NCI-H82 (cell line): ENCODE data around the gene RD3L.
"Not testable (repeated sequence)": the region's sequence is repeated elsewhere in the genome, so short reads cannot be mapped to it uniquely, and the experiment has no call there.

ENCODE experiments used
- DNase-seq: peaks from one replicate; lab custom pipeline; 2025; lab: John Stamatoyannopoulos, UW

RD3L gene

DNA sequence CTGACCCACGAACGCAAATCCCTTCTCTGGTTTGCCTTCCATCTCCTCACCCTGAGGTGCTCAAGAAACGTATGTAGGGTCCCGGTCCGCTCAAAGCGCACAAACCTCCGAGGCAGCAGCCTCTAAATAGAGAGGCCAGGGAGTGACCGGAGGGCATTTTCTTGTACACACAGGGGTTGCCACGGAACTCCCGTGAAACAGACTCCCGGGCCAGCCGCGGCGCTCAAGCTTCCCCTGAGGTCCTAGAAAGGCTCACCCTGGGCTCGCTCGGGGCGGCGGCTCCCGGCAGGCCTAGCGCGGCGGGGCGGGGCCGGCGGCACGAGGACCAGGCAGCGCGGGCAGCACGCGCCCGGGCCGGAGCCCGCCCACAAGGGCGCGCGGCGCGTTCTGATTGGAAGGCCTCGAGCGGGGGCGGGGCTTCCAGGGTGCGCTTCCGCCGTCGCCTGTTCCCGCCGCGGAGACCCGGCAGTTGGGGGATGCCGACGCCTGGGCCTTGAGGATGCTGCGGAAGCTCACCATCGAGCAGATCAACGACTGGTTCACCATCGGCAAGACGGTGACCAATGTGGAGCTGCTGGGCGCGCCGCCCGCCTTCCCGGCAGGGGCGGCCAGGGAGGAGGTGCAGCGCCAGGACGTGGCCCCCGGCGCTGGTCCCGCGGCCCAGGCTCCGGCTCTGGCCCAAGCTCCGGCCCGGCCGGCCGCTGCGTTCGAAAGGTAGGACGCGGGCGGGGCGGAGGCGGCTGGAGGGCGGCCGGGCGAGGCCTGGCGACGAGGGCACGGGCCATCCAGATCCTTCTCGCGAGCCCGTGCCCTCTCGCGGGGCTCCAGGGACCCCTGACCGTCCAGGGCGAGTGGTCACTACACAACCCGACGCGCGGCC lies 14.1 kb downstream of the RD3L start, which contains the start of gene TDRD9:
TDRD9 (plus strand) TSS at position 446 of the 880 bp plus-strand sequence; CDS start at position 500, 54 bp downstream.
- DNase-seq: no peak

- no peak for DNase-seq
Measured at GRCh38 chr14:103927566-103927965, 14.8 kb downstream of the RD3L start.

DNA sequence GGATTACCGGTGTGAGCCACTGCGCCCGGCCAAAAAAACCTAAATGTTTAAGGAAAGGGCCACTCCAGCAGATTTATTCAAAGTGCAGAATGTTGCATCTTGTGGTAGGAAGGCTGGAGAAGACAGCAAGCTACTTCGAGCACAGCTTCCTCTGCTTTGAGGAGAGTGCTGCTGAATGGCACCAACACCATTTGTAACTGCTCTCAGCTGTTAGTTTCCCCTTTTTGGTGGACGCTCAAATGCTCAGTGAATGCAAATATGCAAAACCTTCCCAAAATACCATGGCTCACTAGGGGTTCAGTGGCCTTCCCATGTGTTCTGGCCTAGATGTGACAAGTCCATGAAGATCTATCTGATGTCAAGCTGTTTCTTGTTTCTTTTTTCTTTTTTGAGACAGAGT lies 17.0 kb downstream of the RD3L start:
- DNase-seq: no peak

- DNase-seq: peak; percentile 5
Measured at GRCh38 chr14:103923863-103924262, 18.5 kb downstream of the RD3L start.

- not testable (repeated sequence) for DNase-seq
Measured at GRCh38 chr14:103921855-103922200, 20.5 kb downstream of the RD3L start.

GRCh38 chr14:103920981-103921854 lies 21.1 kb downstream of the RD3L start:
- DNase-seq: peak; percentile 91

- no peak for DNase-seq
Measured at GRCh38 chr14:103916636-103917262, 25.6 kb downstream of the RD3L start.

- DNase-seq: no peak
Measured at GRCh38 chr14:103915616-103916015, 26.7 kb downstream of the RD3L start.

- DNase-seq: no peak
Measured at GRCh38 chr14:103910984-103911383, 31.3 kb downstream of the RD3L start.

GRCh38 chr14:103910262-103910935 lies 31.9 kb downstream of the RD3L start:
- peak; percentile 71 for DNase-seq

DNA sequence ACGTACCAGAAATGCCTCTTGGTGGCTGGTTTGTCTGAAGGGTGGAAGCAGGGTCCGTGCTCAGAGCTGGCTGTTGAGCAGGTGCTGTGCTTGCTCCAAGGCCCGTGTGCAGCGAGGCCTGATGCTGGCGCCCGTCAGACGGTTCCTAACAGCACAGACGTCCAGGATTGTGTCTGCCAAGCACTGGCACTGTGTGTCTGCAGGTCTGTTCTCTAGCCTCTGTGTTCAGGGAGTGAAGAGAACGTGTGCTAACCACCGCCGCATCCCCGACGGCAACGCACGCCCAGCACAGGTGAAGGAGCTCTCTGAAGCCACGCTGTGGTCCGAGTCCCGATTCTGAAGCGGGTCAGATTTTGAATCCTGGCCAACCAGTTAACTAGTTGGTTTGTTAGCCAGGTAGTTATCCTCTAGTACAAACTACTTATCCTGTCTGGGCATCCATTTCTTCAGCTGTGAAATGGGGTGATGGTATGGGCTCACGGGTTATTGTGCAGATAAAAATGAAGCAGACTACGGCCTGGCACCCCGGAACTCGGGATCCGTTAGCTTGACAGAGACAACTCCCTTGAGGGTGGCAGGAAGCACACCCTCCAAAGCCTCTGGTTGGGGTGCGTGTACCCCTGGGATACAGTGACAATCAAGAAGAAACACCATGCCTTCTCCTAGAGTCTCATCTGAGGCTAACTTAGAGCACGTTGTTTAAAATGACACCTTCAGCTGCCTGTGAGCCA lies 32.6 kb downstream of the RD3L start:
- DNase-seq: no peak

DNA sequence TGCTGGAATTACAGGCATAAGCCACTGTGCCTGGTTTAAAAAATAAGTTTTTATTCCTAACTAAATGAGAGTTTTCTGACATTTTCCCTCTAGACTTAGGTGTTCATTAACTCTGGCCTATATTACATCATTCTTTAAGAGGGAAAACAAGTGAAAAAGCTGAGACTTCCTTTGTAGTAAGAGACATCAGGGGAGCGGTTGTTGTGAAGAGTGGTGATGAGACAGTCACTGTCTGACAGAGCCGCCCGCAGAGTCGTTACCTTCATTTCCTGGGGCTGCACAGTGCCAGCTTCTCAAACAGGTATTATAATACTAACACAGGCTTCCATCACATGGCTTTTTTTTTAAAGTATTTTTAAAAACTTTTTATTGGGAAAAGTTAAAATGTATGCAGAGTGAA lies 33.7 kb downstream of the RD3L start:
- DNase-seq: no peak

- DNase-seq: peak; percentile 65
Measured at GRCh38 chr14:103905842-103906456, 36.4 kb downstream of the RD3L start.

GRCh38 chr14:103904493-103905107 lies 37.7 kb downstream of the RD3L start:
- no peak for DNase-seq

DNA sequence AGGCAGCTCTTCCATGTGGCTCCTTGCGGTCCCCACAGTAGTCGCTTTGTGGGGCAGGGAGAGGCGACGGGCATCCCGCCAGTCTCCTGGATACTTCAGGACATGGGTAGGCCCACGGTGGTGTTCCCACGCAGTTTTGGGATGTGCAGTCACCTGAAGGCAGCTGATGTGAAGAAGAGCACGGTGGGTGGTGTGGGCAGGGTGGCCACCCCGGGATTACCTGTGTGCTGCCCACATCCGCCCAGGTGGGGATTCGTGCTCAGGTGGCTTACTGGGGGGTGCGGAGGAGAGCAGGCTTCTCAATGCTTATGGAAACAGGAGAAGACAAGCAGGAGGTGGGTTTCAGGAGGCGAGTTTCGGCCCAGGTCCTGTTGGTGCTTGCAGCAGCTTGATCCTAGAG lies 42.5 kb downstream of the RD3L start:
- no peak for DNase-seq

DNA sequence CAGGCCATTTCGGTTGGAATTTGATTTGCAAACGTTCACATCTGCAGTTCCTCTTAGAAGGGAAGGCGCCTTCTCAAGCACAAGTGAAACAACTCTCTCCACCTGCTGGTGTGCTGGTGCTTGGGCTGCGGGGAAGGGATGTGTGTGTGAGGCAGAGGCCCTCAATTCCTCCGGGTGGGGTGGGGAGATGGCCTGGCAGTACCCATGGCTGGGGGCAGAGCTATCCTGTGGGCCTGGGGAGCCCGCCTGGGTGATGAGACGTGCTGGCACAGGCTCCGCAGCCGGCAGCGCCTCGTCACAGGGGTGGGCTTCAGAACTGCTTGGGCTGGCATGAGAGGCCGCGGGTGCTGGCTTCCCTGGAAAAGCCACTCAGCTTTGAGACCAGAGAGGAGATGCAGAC lies 43.0 kb downstream of the RD3L start:
- no peak for DNase-seq

DNA sequence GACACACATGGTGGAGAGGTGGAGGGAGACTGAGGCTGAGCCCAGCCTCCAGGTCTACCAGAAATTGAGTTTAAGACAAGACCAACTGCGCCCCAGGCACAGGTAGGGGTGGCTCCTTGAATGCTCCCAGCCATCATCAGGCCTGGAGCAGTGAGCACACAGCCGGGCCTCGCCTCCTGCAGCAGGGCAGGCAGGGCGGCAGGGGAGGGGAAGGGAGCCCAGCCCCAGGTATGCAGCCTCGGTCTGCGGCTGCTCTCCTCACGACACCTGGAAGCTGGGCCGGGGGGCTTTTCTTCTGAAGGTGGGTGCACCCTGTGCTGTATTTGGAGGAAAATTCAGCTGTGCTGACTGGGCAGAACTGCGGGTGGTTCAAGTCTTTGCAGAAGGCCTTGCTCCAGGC lies 43.6 kb downstream of the RD3L start:
- DNase-seq: no peak

DNA sequence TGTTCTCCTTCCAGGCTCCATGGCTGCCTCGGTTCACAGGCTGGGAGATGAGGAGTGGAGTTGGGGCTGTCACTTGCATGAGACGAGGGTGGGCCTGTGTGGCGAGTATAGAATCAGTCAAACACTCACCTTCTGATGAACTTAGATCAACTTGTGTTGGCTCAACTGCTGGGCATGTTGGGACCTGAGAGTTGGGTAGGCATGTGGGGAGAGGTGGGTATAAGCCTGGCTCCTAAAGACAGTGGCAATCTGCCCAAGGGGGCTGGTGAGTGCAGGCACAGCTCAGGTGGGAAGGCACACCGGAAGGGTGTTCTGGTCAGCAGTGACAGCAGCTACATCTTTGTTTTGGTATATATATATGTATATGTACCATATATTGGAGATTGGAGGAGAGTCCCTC lies 44.1 kb downstream of the RD3L start:
- no peak for DNase-seq

DNA sequence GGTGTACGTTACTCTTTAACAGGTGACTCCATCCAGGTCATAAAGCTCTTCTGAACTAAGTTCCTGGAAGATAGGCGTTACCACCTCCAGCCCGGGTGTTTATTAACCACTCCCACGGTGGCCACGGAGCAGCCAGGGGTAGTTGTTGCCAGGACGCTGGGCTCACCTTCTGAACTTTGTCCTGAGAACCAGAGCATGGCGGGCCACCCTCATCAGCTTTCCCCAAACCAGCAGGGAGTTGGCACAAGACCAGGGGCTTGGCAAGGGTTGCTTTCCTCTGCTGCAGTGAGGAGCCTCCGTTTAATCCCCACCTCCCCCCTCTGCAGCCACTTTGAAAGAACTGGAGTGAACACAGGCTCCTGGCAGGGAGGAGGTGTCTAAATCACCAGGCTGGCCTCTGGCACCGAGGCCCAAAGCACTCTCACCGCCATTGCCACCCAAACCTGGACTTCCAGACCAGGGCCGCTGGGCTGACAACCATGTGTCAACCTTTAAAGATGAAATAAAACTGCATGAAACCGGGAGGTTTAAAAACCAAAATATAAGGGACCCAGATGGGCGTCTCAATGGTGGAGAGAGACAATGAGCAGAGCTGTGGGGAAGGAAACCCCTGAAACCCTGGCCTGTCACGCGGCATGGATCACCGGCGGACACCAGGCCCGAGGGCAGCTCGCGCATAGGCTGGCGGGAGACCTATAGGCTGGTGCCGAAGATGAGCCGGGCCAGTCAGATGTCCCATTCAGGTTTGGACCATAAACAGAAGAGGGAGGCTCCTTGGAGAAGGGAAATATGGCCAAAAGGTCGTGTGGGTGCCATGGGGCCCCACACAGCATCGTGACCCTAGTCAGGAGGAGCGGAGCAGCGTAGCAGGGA lies 45.0 kb downstream of the RD3L start:
- DNase-seq: no peak
